CD14-positive monocyte (primary cell): Measurements from ENCODE around the gene FOLR3. TPM values are rescaled to one million over a fixed set of nuclear protein-coding genes. Genes with fewer than 3 reads are reported as not detected.

Experiments
- DNase-seq, 3 donors: peaks; one replicate each; pipeline ENCODE4 v3.0.0-alpha.2; 2011 to 2022
- H2AFZ ChIP-seq: 2 replicates; pipeline ENCODE4 v1.6.0; 2012; ENCODE audit warnings: mild to moderate bottlenecking, low read depth, low read length, inconsistent platforms; ENCODE audit not compliant: insufficient read depth, poor library complexity, severe bottlenecking
- H3K27ac ChIP-seq, 2 donors: 1 replicate in 1 of 2; 2 replicates in 1 of 2; pipeline ENCODE4 v1.5.1; 2012 to 2013; ENCODE audit warnings: low read length in 2 of 2, control low read depth in 1 of 2, inconsistent platforms in 1 of 2, low read depth in 1 of 2, mild to moderate bottlenecking in 1 of 2
- H3K27me3 ChIP-seq, 2 donors: one replicate each; pipeline versions ENCODE4 v1.6.0 to v1.6.1; 2011 to 2013; ENCODE audit warnings: low read length in 2 of 2; ENCODE audit not compliant: control insufficient read depth in 2 of 2, insufficient read depth in 2 of 2
- H3K36me3 ChIP-seq, 2 donors: replicated peaks in 1 of 2; 1 replicate in 1 of 2; 2 replicates in 1 of 2; pipeline versions ENCODE4 v1.5.1 to v1.6.1; 2012 to 2013; ENCODE audit warnings: low read length in 2 of 2, control low read depth in 1 of 2, inconsistent platforms in 1 of 2, mild to moderate bottlenecking in 1 of 2; ENCODE audit not compliant: insufficient read depth in 2 of 2, control insufficient read depth in 1 of 2
- H3K4me1 ChIP-seq, 2 donors: 1 replicate in 1 of 2; 2 replicates in 1 of 2; pipeline versions ENCODE4 v1.5.1 to v1.6.1; 2012 to 2013; ENCODE audit warnings: low read length in 2 of 2, control low read depth in 1 of 2, inconsistent platforms in 1 of 2, mild to moderate bottlenecking in 1 of 2, moderate library complexity in 1 of 2; ENCODE audit not compliant: insufficient read depth in 2 of 2, control insufficient read depth in 1 of 2
- H3K4me2 ChIP-seq: replicated peaks from 2 replicates; pipeline ENCODE3; 2012; ENCODE audit warnings: low read length, moderate library complexity, mild to moderate bottlenecking; ENCODE audit not compliant: poor library complexity, severe bottlenecking; ENCODE audit errors: extremely low read depth
- H3K4me3 ChIP-seq, 3 experiments: fragments of 200-600 bp in 1 of 3; sonication (generic) in 1 of 3; replicated peaks in 1 of 3; 1 replicate in 2 of 3; 2 replicates in 1 of 3; pipeline ENCODE4 v1.5.1; 2011 to 2013; ENCODE audit warnings: low read length in 3 of 3, mild to moderate bottlenecking in 3 of 3, control low read depth in 2 of 3, low read depth in 2 of 3, inconsistent platforms in 1 of 3, moderate library complexity in 1 of 3
- H3K79me2 ChIP-seq: 2 replicates; pipeline ENCODE4 v1.6.0; 2012; ENCODE audit warnings: mild to moderate bottlenecking, control low read depth, inconsistent platforms, low read length, moderate library complexity; ENCODE audit not compliant: insufficient read depth
- H3K9ac ChIP-seq: 2 replicates; pipeline ENCODE4 v1.6.0; 2017; ENCODE audit warnings: low read length, mild to moderate bottlenecking; ENCODE audit not compliant: insufficient read depth, poor library complexity, severe bottlenecking
- H3K9me3 ChIP-seq, 2 donors: replicated peaks in 1 of 2; 1 replicate in 1 of 2; 2 replicates in 1 of 2; pipeline versions ENCODE4 v1.5.1 to v1.6.1; 2012 to 2013; ENCODE audit warnings: low read length in 2 of 2, control low read depth in 1 of 2; ENCODE audit not compliant: control insufficient read depth in 1 of 2, insufficient read depth in 1 of 2
- H4K20me1 ChIP-seq: 2 replicates; pipeline ENCODE4 v1.6.0; 2012; ENCODE audit warnings: mild to moderate bottlenecking, low read length, control low read depth, moderate library complexity; ENCODE audit not compliant: insufficient read depth
- H3K27ac Mint-ChIP-seq, 7 donors: one replicate each; pipeline ENCODE4 v1.8.0; 2020; ENCODE audit warnings: mild to moderate bottlenecking in 7 of 7, mixed read lengths in 7 of 7, moderate library complexity in 6 of 7, inconsistent platforms in 2 of 7
- H3K27me3 Mint-ChIP-seq, 3 donors: one replicate each; pipeline ENCODE4 v1.8.0; 2021 to 2022; ENCODE audit warnings: low read depth in 3 of 3, mild to moderate bottlenecking in 3 of 3, mixed read lengths in 3 of 3, moderate library complexity in 3 of 3, inconsistent platforms in 1 of 3
- H3K36me3 Mint-ChIP-seq, 2 donors: one replicate each; pipeline ENCODE4 v1.8.0; 2020; ENCODE audit warnings: mixed read lengths in 2 of 2, inconsistent platforms in 1 of 2, mild to moderate bottlenecking in 1 of 2
- H3K4me1 Mint-ChIP-seq: one replicate; pipeline ENCODE4 v1.8.0; 2020; ENCODE audit warnings: mild to moderate bottlenecking, mixed read lengths
- H3K4me3 Mint-ChIP-seq, 2 donors: one replicate each; pipeline ENCODE4 v1.8.0; 2020; ENCODE audit warnings: mild to moderate bottlenecking in 2 of 2, mixed read lengths in 2 of 2, moderate library complexity in 1 of 2
- H3K9me3 Mint-ChIP-seq, 7 donors: one replicate each; pipeline ENCODE4 v1.8.0; 2020 to 2022; ENCODE audit warnings: mixed read lengths in 7 of 7, mild to moderate bottlenecking in 6 of 7, moderate library complexity in 6 of 7, inconsistent platforms in 2 of 7
- WGBS: methylation state at CpG from one replicate; pipeline ENCODE4 v1.1.5; 2013; ENCODE audit warnings: missing lambda C conversion rate; ENCODE audit not compliant: insufficient coverage; 5-methylcytosine and 5-hydroxymethylcytosine counted together
- intact Hi-C, 2 donors: fragments of 100-400 bp; cut with micrococcal nuclease; formaldehyde crosslinking; loops; one replicate each; pipeline versions ENCODE4 v1.15.0 to v1.15.1; 2023
- polyA plus RNA-seq, 3 donors: library from polyadenylated mRNA; depleted of rRNA in 1 of 3; unstranded in 2 of 3; stranded (reverse) in 1 of 3; fragments of 300-500 nt in 2 of 3; fragments of >200 nt in 1 of 3; fragmentation: Illumina TruSeq in 2 of 3; gene quantifications; 1 replicate in 2 of 3; 2 replicates in 1 of 3; pipeline ENCODE4 v1.2.3, GENCODE V29; 2012 to 2021
- TF ChIP-seq, protein P1 (sequence below): fragments of 200-600 bp; IDR thresholded peaks from one replicate; pipeline ENCODE4 v1.8.0; 2022; ENCODE audit warnings: antibody characterized with exemption, mild to moderate bottlenecking

FOLR3 gene
- polyA plus RNA-seq, 3 donors = 22.3 to 330 (median 74.0) TPM

DNA sequence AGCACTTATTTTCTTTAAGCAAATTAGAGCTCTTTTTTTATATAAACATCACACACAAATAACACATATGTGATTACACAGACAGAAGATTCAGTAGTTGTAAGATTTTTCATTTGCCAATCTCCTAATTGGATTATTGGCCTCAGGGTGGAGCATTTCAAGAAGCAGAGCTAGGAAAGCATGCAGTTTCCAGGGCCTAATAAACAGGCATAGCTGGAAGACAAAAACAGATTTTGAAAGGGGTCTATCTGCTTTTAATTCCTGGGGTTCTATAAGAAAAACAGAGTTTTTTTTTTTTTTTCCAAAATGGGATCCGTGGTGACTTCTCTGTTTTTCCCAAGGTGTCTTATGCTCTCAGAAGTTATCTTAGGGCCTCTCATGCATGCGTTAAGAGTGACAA is 7.6 kb upstream of the FOLR3 start:
- Histone ChIP-seq H3K36me3 (no peaks in the 10 kb centered on the region), H3K4me3 (no peak overlapping the region), H4K20me1 (no peaks in the 10 kb centered on the region), H3K4me1 (peaks cover 44 to 49% of the 10 kb centered on the region in 2 donors), H3K4me2 (no peak overlapping the region), H3K27me3 (no peaks in the 10 kb centered on the region), H3K9ac (no peak overlapping the region), H3K27ac (no peak overlapping the region), H3K9me3 (peaks cover 5% of the 10 kb centered on the region in 2 donors), H3K79me2 (no peaks in the 10 kb centered on the region), H2AFZ (no peak overlapping the region)
- Mint-ChIP-seq H3K9me3 (peaks cover 9 to 20% (median 13%) of the 10 kb centered on the region in 7 donors), H3K4me1 (peaks cover 60% of the 10 kb centered on the region), H3K27me3 (peaks cover 0 to 2% (median 0%) of the 10 kb centered on the region in 3 donors), H3K27ac (no peak overlapping the region), H3K4me3 (no peak overlapping the region), H3K36me3 (peaks cover 12 to 17% of the 10 kb centered on the region in 2 donors)
- no peak for DNase-seq
- intact Hi-C loops = no loop called here
- TF ChIP-seq, protein P1, sequence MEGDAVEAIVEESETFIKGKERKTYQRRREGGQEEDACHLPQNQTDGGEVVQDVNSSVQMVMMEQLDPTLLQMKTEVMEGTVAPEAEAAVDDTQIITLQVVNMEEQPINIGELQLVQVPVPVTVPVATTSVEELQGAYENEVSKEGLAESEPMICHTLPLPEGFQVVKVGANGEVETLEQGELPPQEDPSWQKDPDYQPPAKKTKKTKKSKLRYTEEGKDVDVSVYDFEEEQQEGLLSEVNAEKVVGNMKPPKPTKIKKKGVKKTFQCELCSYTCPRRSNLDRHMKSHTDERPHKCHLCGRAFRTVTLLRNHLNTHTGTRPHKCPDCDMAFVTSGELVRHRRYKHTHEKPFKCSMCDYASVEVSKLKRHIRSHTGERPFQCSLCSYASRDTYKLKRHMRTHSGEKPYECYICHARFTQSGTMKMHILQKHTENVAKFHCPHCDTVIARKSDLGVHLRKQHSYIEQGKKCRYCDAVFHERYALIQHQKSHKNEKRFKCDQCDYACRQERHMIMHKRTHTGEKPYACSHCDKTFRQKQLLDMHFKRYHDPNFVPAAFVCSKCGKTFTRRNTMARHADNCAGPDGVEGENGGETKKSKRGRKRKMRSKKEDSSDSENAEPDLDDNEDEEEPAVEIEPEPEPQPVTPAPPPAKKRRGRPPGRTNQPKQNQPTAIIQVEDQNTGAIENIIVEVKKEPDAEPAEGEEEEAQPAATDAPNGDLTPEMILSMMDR = no peak
- no CpG with 5 or more reads among the region's 2 CpGs for WGBS

DNA sequence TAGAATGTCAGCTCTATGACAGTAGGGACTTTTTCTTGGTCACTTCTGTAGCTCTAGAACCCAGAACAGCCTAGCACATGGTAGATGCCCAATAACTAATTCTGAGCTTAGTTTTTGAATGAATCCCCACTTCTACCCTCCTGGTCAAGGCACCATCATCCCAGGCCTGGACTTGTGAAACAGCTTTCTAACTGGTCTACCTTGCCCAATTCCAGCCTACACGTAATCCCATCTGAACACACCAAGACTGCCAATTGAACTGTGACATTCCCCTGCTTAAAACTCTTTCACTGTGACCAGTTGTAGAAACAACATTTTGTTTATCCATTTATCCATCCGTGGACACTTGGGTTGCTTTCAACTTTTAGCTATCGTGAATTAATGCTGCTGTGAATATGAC is 6.1 kb upstream of the FOLR3 start:
- peaks cover 61% of the 10 kb centered on the region for H3K4me1 Mint-ChIP-seq
- H3K9me3 Mint-ChIP-seq = peaks cover 9 to 20% (median 15%) of the 10 kb centered on the region in 7 donors
- Histone ChIP-seq H2AFZ (no peak overlapping the region), H4K20me1 (no peaks in the 10 kb centered on the region), H3K36me3 (no peaks in the 10 kb centered on the region), H3K79me2 (no peaks in the 10 kb centered on the region), H3K9ac (no peak overlapping the region), H3K27me3 (no peaks in the 10 kb centered on the region), H3K4me3 (no peak overlapping the region), H3K4me2 (no peak overlapping the region), H3K9me3 (peaks cover 3 to 5% of the 10 kb centered on the region in 2 donors), H3K4me1 (peaks cover 52 to 56% of the 10 kb centered on the region in 2 donors), H3K27ac (no peak overlapping the region)
- TF ChIP-seq, protein P1 = no peak
- H3K27ac Mint-ChIP-seq = peak overlapping the region in 1 of 7 donors; percentile 30
- H3K4me3 Mint-ChIP-seq = no peak overlapping the region
- WGBS = 86% methylated on average over 1 of the region's 3 CpGs
- no peak for DNase-seq
- H3K36me3 Mint-ChIP-seq = peaks cover 12 to 16% of the 10 kb centered on the region in 2 donors
- intact Hi-C loops = no loop called here
- H3K27me3 Mint-ChIP-seq = peaks cover 0 to 2% (median 2%) of the 10 kb centered on the region in 3 donors
